K562 (cell line): ENCODE data around the gene SHISAL1. TPM values are rescaled to one million over a fixed set of nuclear protein-coding genes. Genes with fewer than 3 reads are reported as not detected.

Experiments
- PCBP2 ChIP-seq: fragments of 200-400 bp; formaldehyde crosslinking; IDR thresholded peaks from 2 replicates; pipeline ENCODE4 v1.6.1; 2018; ENCODE audit warnings: low read length, low read depth, mild to moderate bottlenecking, moderate library complexity; ENCODE audit not compliant: poor library complexity, severe bottlenecking
- POU5F1 ChIP-seq: fragments of 150-350 bp; IDR thresholded peaks from 2 replicates; pipeline ENCODE4 v1.6.1; 2014; ENCODE audit warnings: borderline replicate concordance, low read length, low read depth, mild to moderate bottlenecking; ENCODE audit not compliant: partially characterized antibody
- polyA plus RNA-seq, 8 experiments: library from polyadenylated mRNA; depleted of rRNA in 4 of 8; stranded (reverse) in 5 of 8; unstranded in 3 of 8; fragments of >200 nt; fragmentation: Nextera tagmentation in 2 of 8; fragmentation: Illumina TruSeq in 1 of 8; extraction: Ambion mirVana in 2 of 8; extraction: Trizol in 1 of 8; gene quantifications; 2 replicates each; pipeline versions ENCODE4 v1.2.1 to v1.2.3, GENCODE V29; 2011 to 2014; ENCODE audit warnings: inconsistent platforms in 1 of 8, missing spikeins in 1 of 8
- total RNA-seq, 7 experiments: library from RNA; depleted of rRNA in 6 of 7; stranded (reverse); fragments of >200 nt in 6 of 7; fragmentation: Illumina TruSeq in 2 of 7; extraction: Trizol in 2 of 7; gene quantifications; 2 replicates each; pipeline versions ENCODE4 v1.2.1 to v1.2.3, GENCODE V29; 2011 to 2021; ENCODE audit warnings: low replicate concordance in 1 of 7
- TF ChIP-seq, protein P1 (sequence below): fragments of 450-650 bp; formaldehyde crosslinking; conservative IDR thresholded peaks from 2 replicates; pipeline ENCODE4 v1.4.0; 2022; ENCODE audit warnings: mild to moderate bottlenecking, missing genetic modification characterization
- TF ChIP-seq, protein P2 (sequence below): fragments of 450-650 bp; formaldehyde crosslinking; IDR thresholded peaks from 2 replicates; pipeline ENCODE4 v1.4.0; 2022; ENCODE audit warnings: missing genetic modification characterization

The SHISAL1 gene
- total and polyA plus RNA-seq, 9 of the 15 experiments (the other 6 are each of a cell fraction or from before 2014, with no cell fraction given) = not detected

DNA sequence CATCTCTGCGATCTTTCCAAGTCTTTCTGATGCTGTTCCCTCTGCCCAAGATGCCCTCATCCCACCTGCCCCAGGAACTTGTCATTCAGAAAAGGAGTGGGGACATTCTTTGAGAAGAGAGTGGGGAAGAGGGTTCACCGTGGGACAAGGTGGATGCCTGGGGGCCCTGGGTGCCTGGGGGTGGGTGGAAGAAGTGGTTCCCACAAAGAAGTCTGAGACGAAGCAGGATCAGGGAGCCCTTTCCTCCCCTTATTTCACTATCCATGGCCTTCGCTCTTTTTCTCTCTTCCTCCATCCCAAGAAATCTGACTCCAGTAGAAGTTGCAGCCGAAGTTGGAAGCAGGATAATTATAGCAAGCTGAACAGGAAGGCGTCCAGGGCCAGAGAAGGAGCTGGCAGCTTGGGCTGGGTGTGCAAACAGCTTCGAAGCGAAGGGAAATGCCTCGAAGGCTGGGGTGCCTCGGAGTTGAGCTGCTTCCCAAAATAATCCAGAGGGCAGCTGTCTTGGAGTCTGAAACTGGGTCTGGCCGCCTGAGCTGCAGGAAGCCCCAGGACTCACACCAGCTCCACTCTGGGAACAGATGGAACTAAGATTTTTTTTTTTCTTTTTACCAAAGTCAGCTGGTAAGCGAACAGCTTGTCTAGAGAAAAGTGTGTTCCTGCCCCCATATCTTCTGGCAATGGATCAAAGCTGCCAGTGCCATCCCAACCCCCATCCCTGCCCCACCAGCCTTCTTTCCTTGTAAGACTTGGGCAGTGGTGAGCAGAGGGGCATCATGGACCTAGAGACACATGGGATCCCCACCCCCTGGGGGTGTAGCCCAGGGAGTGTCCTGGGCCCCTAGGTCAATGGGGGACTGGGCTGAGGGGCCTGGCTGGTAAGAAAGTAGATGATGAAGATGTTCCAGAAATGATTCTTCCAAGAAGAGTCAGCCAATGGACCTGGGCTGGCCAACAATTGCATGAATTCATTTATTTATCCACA, 100.5 kb downstream of the SHISAL1 start (continued):
- TF ChIP-seq, protein P1, sequence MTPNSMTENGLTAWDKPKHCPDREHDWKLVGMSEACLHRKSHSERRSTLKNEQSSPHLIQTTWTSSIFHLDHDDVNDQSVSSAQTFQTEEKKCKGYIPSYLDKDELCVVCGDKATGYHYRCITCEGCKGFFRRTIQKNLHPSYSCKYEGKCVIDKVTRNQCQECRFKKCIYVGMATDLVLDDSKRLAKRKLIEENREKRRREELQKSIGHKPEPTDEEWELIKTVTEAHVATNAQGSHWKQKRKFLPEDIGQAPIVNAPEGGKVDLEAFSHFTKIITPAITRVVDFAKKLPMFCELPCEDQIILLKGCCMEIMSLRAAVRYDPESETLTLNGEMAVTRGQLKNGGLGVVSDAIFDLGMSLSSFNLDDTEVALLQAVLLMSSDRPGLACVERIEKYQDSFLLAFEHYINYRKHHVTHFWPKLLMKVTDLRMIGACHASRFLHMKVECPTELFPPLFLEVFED (CRISPR knock-in tag) = no peak
- TF ChIP-seq, protein P2, sequence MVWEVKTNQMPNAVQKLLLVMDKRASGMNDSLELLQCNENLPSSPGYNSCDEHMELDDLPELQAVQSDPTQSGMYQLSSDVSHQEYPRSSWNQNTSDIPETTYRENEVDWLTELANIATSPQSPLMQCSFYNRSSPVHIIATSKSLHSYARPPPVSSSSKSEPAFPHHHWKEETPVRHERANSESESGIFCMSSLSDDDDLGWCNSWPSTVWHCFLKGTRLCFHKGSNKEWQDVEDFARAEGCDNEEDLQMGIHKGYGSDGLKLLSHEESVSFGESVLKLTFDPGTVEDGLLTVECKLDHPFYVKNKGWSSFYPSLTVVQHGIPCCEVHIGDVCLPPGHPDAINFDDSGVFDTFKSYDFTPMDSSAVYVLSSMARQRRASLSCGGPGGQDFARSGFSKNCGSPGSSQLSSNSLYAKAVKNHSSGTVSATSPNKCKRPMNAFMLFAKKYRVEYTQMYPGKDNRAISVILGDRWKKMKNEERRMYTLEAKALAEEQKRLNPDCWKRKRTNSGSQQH = no peak
- TF ChIP-seq PCBP2 (no peak), POU5F1 (no peak)
